Measurements from ENCODE around the gene ERC2.

Gene ERC2

DNA sequence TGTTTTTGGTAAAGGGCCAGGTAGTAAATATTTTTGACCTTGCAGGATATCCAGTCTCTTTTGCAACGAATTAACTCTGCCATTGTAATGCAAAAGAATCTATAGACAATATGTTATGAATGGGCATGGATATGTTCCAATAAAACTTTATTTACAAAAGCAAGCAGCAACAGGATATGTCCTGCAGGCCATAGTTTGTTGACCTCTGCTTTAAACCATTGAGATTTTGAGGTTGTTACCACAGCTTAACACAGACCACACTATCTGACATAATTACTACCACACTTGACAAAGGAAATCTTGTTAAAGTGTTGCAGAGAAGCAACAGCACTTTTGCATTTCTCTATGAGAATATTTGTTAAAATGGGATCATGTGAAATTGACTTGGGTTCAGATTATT, 349.3 kb downstream of the ERC2 start:
- H3K9ac ChIP-seq, result no peak overlapping the region
- no peak overlapping the region for H3K4me3 ChIP-seq (ENCODE audit: low read depth, low read length)
- TF ChIP-seq CTCF (IDR thresholded peaks at IDR 0.05), result no peak
- no peak overlapping the region for H2AFZ ChIP-seq
- no peaks in the 10 kb centered on the region for H3K79me2 ChIP-seq
- no peaks in the 10 kb centered on the region for H3K27me3 ChIP-seq (ENCODE audit: control insufficient read depth, insufficient read depth, low read length)
- no peaks in the 10 kb centered on the region for H3K4me1 ChIP-seq
- no peaks in the 10 kb centered on the region for H3K9me3 ChIP-seq (ENCODE audit: control insufficient read depth, low read length)
- H3K36me3 ChIP-seq (ENCODE audit: control insufficient read depth, insufficient read depth, low read length), result no peaks in the 10 kb centered on the region
- H3K27ac ChIP-seq, result no peak overlapping the region
- H3K4me2 ChIP-seq (ENCODE audit: low read length), result no peak overlapping the region

DNA sequence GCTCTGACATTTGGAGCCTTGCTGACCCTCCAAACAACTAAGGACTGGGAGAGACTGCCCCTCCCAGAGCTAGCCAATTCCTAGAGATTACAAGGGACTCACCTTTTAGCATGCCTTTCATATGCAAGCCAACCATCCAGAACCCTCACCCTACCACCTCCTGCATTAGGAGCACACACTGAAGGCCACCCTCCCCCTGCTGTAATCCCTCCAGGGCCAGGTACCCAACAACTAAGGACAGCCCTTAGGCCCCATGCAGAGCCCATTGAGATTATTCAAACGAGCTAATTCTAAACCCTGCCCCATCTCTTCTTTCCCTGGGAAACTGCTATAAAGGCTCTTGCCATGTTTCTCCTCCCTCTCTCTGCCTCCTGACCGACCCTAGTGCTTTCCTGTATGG, 352.6 kb downstream of the ERC2 start:
- H3K27ac ChIP-seq, result no peak overlapping the region
- H3K4me3 ChIP-seq (ENCODE audit: low read depth, low read length), result no peak overlapping the region
- no peaks in the 10 kb centered on the region for H3K27me3 ChIP-seq (ENCODE audit: control insufficient read depth, insufficient read depth, low read length)
- no peaks in the 10 kb centered on the region for H3K79me2 ChIP-seq
- no peak for TF ChIP-seq CTCF (IDR thresholded peaks at IDR 0.05)
- no peaks in the 10 kb centered on the region for H3K9me3 ChIP-seq (ENCODE audit: control insufficient read depth, low read length)
- H3K4me2 ChIP-seq (ENCODE audit: low read length), result no peak overlapping the region
- no peaks in the 10 kb centered on the region for H3K4me1 ChIP-seq
- no peaks in the 10 kb centered on the region for H3K36me3 ChIP-seq (ENCODE audit: control insufficient read depth, insufficient read depth, low read length)
- no peak overlapping the region for H3K9ac ChIP-seq
- no peak overlapping the region for H2AFZ ChIP-seq

GRCh38 chr3:56115199-56115598, 353.1 kb downstream of the ERC2 start:
- Histone ChIP-seq H3K4me1 (no peaks in the 10 kb centered on the region), H3K36me3 (ENCODE audit: control insufficient read depth, insufficient read depth, low read length) (no peaks in the 10 kb centered on the region), H2AFZ (no peak overlapping the region), H3K4me2 (ENCODE audit: low read length) (no peak overlapping the region), H3K9ac (no peak overlapping the region), H3K9me3 (ENCODE audit: control insufficient read depth, low read length) (no peaks in the 10 kb centered on the region), H3K27me3 (ENCODE audit: control insufficient read depth, insufficient read depth, low read length) (no peaks in the 10 kb centered on the region), H3K4me3 (ENCODE audit: low read depth, low read length) (no peak overlapping the region), H3K79me2 (no peaks in the 10 kb centered on the region), H3K27ac (no peak overlapping the region)
- no peak for TF ChIP-seq CTCF (IDR thresholded peaks at IDR 0.05)

- Histone ChIP-seq H3K27me3 (ENCODE audit: control insufficient read depth, insufficient read depth, low read length) (no peaks in the 10 kb centered on the region), H3K27ac (no peak overlapping the region), H3K9ac (no peak overlapping the region), H3K4me3 (ENCODE audit: low read depth, low read length) (no peak overlapping the region), H2AFZ (no peak overlapping the region), H3K4me1 (no peaks in the 10 kb centered on the region), H3K79me2 (no peaks in the 10 kb centered on the region), H3K9me3 (ENCODE audit: control insufficient read depth, low read length) (no peaks in the 10 kb centered on the region), H3K4me2 (ENCODE audit: low read length) (no peak overlapping the region), H3K36me3 (ENCODE audit: control insufficient read depth, insufficient read depth, low read length) (no peaks in the 10 kb centered on the region)
- TF ChIP-seq CTCF (IDR thresholded peaks at IDR 0.05), result no peak
These were observed 354.4 kb downstream of the ERC2 start for GRCh38 chr3:56113908-56114307.

DNA sequence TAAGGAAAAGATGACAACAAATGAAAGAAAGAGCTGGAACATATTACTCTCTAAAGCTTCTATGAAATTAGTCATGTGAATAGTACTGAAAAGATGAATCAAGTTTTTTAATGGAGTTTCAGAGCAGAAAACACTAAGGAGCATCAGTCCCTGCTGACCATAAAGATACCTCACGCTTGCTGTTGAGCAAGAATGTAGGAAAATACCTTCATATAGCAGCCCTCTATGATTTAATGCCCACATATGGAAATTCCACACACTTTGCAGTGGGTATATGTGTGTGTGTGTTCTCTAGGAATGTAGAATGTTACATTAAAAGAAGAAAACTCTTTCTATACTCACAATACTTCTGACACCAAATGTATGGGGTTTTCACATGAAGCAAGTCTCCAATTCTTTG, 355.0 kb downstream of the ERC2 start:
- Histone ChIP-seq H3K27me3 (ENCODE audit: control insufficient read depth, insufficient read depth, low read length) (no peaks in the 10 kb centered on the region), H3K4me2 (ENCODE audit: low read length) (no peak overlapping the region), H3K4me1 (no peaks in the 10 kb centered on the region), H3K36me3 (ENCODE audit: control insufficient read depth, insufficient read depth, low read length) (no peaks in the 10 kb centered on the region), H3K9me3 (ENCODE audit: control insufficient read depth, low read length) (no peaks in the 10 kb centered on the region), H3K9ac (no peak overlapping the region), H3K27ac (no peak overlapping the region), H3K79me2 (no peaks in the 10 kb centered on the region), H3K4me3 (ENCODE audit: low read depth, low read length) (no peak overlapping the region), H2AFZ (no peak overlapping the region)
- TF ChIP-seq CTCF (IDR thresholded peaks at IDR 0.05), result no peak
